Amygdala (tissue), 56 donors: ENCODE data around the gene CALD1.

Experiments
- DNase-seq, 56 donors: peaks; one replicate each; lab custom pipeline; 2025; lab: John Stamatoyannopoulos, UW

The CALD1 gene

DNA sequence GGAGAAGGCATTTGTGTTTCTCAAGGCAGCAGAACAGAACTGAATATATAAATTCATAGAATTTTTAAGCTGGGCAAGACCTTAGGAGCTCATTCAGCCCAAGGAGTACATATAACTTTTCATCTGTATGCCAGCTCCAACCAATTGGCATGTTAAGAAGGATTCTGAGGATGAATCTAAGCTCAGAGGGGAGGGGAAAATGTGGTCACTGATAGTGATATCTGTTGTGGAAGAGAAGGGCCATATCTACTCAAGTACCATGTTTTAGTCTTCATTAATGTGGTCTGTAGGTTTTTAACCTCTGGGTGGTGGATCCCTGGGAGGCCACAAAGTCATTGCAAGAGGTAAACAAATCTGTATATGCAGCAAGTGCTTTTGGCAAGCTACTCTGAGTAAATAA is 6.4 kb downstream of the CALD1 start:
- DNase-seq: no peak

DNA sequence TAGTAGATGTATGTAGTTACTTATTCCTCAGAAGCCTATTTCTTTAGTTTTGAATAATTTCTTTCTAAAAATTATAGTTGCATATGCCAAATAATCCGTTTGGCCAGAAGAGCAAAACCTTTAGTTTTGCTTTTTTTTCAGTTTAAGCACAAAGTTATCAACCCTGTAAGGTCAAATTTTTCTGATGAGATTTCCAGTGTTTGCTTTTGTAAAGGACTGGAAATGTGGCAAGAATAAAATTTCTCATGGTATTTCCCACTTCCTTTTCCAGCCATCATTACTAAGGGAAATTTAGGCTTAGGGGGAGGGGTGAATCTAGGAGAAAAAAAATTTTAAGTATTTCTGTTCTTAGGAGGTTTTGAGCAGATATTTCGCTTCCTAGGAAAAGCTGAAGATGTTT is 7.6 kb downstream of the CALD1 start:
- no peak for DNase-seq

DNA sequence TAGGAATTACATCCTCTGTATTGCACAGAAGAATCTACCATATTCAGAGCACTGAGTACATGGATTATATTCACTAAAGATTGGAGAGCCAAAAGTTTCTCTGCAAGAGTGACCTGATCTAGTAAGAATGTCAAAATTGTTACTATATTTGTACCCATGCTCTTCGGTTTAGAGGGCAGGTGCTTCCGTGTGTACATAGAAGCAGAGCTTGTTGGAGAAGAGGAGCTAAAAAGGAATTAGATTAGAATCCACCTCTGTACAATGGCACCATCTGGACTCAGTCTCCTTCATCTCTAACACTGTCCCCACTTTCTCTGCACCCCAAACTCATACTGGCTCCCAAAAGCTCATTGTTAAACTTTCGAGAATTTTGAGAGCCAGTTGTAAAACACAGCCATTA is 8.3 kb downstream of the CALD1 start:
- no peak for DNase-seq

DNA sequence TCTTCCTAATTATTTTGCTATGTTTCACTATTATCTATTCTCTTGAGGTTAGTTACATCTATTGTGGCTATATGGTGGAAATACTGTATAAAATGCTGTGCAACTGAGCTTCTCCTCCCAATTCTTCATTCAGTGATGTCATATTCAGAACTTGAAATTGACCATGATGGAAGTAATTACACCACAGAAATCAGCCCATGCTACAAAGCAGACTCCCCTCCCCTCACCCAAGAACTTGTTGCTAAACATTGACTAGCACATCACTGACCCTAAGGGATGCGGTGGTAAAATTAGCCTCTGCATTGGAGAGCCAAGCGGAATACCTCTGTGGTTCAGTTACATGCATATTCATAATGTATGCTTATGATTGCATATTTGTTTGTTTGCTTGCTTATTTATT is 8.8 kb downstream of the CALD1 start:
- no peak for DNase-seq

DNA sequence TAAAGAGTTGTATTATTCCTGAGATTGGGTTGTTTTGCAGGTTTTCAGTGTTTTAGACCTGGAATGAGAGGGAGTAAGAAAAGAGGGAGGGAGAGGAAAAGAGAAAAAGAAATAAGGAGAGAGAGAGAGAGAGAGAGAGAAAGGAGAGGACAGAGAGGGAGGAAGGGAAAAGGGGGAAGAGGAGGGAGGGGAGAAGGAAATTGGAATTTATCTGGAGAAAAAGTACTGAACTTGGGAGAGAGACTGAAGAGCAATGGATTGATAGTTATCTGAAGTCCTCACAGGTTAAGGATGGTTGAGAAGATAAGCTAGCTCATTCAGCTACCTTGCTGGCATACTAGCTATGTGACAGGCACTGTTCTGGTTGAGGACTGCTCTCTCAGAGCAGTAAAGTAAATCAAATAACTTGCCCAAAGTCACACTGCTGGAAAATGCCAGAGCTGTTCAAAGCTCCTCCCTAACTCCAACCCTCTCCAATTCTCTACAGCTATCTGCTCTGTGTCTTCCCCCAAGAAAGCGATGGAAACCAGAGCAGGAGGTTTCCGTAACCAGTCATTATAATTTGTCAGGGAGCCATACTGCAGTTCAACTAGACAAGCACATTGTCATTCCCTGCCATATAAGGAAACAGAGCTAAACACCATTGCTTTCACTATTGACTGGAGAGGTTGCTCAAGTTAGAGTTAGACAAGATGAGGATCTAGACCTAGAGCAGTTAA is 10.7 kb downstream of the CALD1 start:
- DNase-seq: no peak

DNA sequence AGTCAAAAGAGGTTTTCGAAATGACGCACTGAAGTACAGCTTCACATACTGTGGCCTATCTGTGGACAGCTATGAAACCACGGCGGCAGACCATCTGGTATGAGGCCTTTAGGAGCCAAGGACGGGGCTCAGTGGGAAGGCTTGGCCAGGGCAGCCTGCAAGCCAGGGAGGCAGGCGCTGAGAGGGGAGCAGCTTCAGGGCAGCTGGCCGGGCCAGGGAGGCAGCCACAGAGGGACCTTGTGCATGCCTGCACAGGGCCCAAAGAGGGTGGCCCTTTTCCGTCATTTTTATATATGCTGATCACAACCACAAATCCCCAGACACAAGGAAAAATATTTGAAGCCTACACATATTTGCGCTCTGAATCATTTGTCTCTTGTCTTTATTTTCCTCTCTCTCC is 13.5 kb downstream of the CALD1 start:
- DNase-seq: no peak

DNA sequence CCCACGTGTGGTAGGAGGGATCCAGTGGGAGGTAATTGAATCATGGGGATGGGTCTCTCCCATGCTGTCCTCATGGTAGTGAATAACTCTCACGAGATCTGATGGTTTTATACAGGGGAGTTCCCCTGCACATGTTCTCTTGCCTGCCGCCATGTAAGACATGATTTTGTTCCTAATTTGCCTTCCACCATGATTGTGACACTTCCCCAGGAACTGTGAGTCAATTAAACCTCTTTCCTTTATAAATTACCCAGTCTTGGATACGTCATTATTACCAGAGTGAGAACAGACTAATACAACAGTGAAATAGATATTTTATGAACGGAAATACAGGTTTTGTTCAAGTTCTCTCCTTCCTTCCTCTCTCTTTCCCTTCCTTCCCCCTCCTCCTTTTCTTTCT is 15.8 kb downstream of the CALD1 start:
- no peak for DNase-seq

DNA sequence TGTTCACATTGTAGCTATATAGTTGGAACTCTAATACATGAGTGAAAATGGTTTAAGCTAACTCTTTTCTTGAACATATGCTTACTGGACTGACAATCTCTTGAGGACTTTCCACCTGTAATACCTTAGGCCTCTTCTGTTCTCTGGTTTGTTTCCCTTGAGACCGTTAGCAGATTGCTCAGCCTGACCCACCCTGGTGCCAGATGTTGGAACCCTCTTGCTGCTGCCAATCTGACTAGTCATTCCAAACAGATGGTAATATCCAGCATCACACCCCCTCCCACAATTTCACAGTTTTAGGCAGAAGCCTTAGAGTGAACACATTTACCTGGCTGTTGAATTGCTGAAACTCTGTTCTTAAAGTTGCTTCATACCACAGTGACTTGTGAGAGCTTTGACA is 18.7 kb downstream of the CALD1 start:
- no peak for DNase-seq

DNA sequence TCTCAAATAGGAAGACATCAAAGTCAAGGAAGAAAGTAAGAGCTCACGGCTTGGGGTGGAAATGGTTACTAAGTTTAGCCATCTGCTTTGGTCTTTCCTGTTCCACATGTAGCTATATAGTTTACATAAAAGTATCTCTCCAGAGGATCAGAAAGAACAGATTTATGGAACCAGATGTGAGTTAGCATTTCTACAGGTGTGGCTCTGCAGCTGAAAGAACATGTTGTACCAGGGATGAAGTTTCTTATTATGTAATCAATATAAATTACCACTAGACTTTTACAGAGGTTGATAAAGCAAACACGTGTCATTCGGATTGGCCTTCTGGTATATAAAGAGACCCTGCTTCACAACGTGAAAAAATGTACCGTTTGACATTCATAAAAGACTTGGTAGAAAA is 19.9 kb downstream of the CALD1 start:
- DNase-seq: no peak

DNA sequence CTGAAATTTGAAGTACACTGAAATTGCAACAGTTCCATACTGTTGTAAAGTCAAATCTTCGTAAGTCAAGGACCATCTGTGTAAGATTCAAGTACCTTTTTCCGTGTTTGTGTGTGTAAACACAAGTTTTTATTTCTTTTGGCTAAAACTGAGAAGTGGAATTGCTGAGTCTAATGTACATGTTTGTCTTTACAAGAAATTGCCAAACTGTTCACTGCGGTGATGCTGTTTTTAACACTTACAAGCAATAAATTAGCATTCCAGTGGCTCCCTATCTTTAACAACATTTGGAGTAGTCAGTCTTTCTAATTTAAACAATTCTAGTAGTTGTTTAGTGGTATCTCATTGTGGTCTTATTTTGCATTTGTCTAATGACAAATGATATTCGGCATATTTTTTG is 23.3 kb downstream of the CALD1 start:
- no peak for DNase-seq

DNA sequence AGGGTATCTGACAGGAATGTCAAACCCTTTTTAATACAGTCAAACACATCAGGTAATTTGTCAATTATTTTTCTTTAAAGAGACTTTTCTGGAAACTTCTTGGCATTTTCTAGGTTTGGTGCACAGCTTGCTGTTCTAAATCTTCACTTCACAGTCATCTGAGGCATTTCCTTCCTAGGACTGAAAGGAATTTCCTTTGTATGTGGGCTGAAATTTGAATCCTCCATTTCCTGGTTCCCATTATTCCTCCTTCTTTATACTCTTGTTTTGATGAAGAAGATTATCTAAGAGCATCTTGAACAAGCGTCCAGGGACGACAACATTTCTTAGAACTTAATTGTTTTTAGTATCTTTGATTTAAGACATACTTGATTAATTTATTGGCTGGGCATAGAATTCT is 24.9 kb downstream of the CALD1 start:
- DNase-seq: no peak

DNA sequence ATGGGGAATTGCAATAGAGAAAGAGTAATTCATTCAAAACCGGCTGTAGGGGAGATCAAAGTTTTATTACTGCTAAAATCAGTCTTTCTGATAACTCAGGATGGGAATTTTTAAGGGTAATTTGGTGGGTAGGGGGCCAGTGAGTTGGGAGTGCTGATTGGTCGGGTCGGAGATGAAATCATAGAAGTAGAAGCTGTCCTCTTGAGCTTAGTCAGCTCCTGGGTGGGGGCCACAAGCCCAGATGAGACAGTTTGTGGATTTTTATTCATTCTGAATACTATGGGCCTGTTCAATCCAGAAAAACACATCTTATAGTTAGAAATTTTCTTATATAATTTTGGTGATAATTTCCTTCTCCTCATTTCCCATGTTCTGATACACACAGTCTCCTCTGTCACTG is 25.4 kb downstream of the CALD1 start:
- DNase-seq: no peak

DNA sequence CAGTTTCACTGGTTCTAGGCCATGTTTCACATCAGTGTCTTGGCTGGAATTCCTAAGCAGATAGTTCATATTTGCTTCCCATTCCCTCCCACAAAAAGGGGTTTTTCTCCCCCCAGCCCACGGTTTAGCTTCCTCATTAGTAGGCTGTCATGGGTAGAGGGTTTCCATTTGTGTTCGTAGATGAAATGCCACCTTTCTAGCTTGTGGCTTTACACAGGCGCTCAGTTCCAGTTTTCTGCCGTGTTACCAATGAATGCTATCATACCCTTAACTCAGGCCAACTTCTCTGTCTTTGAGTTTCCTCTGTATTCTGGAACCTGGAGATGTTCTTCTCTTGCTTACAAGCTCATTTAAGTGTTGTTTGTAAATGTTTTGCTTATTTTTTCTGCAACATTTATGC is 26.8 kb downstream of the CALD1 start:
- no peak for DNase-seq

DNA sequence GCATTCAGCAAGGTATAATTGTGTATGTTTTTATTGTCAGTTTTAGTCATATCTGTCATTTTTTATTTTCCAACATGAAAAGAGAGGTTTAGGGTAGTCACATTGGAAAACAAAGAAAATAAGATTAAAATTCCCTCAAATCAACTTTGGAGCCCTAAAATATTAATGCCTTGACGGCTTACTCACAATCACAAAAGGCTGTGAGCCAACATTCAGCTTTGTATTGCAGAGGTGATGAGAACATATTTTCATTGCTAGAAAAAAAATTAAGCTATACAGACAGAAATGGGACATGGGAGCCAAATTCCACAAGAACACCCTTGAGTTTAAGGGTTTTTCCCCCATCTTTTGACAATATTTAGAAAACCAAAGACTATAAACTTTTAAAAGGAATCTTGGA is 30.2 kb downstream of the CALD1 start:
- DNase-seq: no peak

DNA sequence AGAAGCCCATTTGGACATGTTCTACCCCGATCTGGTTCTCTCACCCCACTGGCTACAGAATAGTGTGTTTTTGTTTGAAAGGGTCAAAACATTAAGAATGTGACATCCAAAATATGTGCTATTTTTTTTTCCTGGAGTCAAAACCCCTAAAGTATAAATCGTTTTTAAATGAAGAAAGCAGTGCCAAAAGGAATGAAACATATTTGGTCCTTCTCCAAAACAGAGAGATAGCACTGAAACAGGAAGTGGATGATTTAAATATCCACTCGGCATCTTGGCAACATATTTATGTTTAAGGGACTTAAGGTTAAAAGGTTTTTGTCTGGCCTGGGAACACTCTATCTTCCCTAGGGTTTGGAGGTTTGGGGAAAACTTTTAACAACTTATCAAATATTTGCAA is 32.3 kb downstream of the CALD1 start:
- no peak for DNase-seq

DNA sequence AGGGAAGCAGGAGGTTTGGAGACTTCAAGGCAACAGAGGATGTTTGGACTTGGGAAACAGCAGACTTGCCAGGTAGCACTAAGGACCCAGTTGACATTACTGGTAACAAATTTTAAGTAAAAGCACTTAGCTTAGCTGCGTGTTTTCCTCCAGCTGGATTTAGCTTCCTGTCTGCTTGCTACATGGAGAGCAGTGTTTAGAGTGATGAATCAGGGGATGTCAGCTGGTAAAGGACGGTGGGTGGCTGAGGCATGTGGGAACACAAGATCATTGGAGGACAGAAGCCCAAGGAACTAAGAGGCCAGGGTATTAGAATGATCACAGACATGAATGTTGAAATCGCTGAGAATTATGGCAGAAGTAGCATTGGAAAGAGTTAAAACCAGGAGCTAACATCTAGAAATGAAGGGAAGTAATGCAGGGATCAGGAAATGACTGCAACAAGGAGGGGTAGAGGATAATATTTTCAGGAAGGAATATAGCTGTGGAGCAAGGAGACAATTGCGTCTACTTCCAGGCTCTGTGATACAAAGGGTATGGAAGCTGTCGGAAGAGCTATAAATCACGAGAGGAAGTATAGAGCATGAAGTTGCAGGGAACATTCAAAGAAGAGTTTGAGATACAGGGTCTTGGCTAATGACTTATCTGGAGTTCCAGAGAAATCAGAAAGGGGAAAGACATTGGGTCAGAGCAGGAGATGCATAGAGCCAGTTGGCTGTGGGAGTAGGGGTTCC is 34.4 kb downstream of the CALD1 start:
- no peak for DNase-seq

DNA sequence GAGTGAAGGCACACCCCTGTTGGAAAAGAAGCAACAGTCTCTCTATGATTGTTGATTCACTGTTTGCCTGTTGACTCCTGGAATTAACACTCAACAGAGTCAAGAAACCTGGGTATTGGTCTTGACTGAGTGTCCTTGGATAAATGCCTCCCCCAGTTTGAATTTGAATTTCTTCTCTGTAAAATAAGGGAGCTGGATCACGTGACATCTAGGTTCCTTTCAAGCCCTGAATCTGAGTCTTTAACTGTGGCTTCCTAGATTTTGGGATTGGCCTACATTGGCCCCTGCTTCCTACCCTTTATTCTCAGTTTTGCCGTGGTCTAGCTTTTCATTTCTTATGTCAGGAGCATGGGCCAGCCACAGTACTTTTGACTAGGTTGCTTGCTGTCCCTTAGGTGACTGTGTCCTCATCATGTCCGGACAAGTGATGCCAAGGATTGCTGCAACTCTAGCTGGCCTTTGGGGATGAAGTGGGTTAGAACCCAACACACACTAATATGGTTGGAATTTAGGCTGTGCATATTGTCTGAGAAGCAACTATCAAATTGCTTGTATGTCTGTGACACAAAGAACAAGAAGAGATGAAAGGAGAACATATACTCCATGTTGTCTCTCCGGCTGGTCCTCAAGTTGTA is 35.4 kb downstream of the CALD1 start:
- no peak for DNase-seq

DNA sequence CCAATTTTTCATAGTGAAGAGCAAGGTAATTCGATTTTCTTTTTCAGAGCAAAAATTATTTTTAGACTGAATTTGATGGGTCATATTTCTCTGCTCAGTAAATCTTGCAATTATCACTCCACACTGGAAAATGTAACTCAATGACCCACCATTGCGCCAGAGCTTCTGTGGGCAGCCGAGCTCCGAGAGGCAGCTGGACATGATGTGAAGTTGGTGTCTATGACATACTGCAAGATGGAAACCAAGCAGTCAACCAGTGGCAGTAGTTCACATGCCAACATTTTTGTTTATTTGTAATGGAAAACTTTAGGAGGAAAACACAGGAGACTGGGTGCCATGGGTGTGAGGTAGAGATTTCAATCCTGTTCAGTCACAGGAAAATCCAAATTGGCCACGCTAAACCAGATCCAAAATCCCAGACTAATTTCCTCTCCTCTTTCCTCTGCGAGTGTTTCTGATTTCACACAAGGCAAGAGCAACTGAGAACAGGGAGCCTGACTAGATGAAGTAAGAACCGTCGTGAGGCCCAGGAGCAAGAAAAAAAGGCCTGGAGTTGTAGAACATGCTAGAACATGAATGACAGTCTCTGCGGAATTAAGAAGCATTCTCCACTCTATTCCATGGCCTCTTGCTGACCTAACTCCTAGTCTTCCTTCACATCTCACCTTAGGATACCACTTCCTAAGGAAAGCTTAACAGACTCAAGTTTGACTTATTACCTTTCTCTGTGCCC is 39.3 kb downstream of the CALD1 start:
- DNase-seq: no peak

DNA sequence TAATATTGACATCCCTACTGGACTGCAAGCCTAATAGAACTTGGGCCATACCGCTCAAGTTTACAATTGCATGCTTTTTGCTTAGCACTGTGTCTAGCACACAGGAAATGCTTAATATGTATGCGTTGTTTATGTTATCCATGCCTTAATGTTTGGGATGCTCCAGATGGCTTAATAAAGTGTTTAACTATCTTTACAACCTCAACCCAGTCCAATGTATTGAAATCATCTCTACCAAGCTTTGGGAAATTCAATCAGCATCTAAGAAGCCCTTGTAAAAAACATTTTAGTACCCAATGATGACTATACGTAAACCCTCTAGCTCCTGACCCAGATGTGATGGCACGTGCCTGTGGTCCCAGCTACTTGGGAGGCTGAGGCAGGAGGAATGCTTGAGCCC is 40.0 kb downstream of the CALD1 start:
- DNase-seq: no peak

DNA sequence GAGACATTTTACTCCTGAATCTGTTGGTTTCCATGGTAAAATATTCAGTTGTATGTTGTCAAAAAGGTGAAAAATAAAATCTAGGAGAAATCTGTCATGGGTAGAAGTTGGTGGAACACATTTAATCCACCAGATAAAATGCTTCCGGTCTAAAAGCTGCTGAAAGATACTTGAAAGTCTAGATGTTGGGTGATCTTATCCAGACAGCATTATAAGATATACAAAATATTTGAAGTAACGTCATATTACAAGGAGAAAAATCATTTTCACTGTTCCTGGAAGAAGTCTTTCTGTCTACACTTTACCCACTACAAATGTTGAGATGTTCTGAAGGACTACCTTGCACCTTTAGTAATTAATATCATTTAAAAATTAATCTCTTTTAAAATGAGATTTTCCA is 40.9 kb downstream of the CALD1 start:
- DNase-seq: no peak

DNA sequence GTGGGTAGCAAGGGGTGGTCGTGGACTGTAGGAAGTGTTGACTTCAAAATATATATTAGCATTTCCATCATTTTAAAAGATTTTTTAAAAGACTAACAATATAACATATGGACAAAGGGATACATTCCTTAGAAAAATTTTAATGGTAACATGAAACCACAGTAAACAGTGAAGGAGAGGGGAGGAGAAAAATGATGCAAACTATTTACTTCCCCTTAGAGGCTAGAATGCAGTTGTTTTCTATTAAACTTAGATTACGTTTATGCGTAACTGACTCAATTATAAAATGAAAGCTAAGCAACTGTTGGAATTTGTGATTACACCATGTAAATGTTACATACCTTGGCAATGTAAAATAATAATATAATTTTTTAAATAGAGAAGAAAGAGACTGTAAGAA is 41.3 kb downstream of the CALD1 start:
- no peak for DNase-seq
